ENCODE data around the gene TMEM245.

The TMEM245 gene

DNA sequence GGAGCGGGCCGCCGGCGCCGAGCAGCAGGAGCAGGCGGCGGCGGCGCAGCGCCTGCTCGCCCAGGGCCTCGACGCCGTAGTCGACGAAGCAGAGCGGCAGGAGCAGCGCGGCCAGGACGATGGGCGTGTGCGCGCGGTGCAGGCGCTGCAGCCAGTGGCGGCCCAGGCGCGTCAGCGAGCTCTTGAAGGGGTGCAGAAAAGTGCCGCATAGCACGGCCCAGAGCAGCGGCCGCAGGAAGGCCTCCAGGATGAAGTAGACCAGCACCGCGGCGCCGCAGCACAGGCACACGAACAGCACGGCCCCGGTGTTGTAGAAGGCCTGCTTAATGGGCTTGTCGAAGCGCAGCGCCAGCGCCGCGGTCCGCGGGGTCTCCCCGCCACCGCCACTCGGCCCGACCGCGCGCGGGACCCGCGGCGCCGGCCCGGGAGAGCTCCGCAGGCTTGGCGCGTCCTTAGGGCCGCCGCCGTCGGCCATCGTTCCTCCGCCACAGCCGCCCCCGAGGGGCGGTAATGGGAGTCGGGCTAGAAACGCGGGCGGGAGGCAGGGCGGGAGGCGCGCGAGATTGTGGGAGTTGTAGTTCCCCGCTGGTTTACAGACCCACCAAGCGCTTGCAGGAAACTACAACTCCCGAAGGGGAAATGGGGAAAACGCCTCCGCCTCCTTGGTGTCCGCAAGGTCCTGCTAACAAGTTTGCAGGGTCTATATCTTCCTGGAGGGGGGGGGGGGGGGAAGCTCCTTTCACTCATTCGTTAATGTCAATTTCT lies at the start of gene TMEM245:
Gene TMEM245, minus strand, starts transcription at position 509 of the 765 bp plus-strand sequence. Its CDS starts 34 bp downstream, at position 475.
- DNase-seq = peak; percentile 93

- DNase-seq = no peak
Measured at GRCh38 chr9:109168170-109168569, 48.4 kb upstream of the TMEM245 start.

DNA sequence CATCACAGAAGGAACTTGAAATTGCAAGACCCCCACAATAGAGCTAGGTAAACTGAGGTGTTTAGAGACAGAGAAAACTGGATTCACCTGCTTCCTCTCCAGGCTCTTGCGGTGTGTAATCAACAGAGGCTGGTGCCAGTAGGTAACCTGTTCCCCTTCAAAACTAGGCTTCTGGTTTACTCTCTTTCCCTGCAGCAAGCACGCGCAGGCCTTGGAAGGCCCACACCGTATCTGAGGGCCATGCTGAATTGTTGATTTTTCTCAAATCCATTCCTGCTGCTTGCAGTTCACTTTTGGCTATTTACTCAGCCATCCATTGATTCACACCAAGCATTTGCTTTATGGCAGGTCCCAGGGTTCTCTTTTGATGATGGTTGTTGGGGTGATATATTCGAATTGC lies 48.0 kb upstream of the TMEM245 start:
- no peak for DNase-seq

- no peak for DNase-seq
Measured at GRCh38 chr9:109166771-109167601, 47.2 kb upstream of the TMEM245 start, which contains the start of gene FRRS1L. Gene FRRS1L, minus strand, starts transcription at chr9:109167249. Its CDS starts 111 bp downstream, at chr9:109167138.

- DNase-seq = no peak
Measured at GRCh38 chr9:109166171-109166770, 46.5 kb upstream of the TMEM245 start.

GRCh38 chr9:109164042-109164441 lies 44.3 kb upstream of the TMEM245 start:
- DNase-seq = peak; percentile 29

GRCh38 chr9:109163194-109163593 lies 43.4 kb upstream of the TMEM245 start:
- no peak for DNase-seq

GRCh38 chr9:109162677-109163076 lies 42.9 kb upstream of the TMEM245 start:
- no peak for DNase-seq

DNA sequence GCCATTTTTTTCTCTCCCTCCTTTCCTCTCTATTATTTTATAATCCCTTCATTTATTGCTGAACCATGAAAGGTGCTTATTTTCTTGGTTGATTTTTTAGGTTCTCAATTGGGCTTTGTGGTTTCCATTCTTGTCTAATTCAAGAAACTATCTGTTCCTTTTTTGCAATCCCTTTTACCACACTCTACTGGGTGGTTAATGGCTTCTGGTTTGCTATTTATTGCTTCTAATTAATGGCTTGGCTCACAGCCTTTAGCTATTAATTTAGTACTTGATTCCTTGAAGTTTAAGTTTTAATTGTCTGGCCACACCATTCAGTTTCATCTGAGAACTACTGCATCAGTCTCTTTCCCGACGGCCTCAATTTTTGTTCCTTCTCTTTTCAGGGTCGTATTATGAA lies 41.7 kb upstream of the TMEM245 start:
- no peak for DNase-seq

DNA sequence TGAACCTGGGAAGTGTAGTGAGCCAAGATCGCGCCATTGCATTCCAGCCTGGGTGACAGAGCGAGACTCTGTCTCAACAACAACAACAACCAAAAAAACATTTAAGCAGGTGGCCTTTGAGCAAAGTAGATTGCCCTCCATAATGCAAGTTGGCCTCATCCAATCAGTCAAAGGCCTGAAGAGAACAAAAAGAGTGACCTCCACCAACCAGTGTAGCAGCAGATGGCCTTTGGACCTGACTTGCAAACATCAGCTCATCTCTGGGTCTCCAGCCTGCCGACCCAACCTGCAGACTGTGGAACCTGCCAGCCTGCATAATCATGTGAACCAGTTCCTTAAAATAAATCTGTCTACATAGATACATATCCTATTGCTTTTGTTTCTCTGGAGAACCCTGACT lies 39.8 kb upstream of the TMEM245 start:
- DNase-seq = no peak

DNA sequence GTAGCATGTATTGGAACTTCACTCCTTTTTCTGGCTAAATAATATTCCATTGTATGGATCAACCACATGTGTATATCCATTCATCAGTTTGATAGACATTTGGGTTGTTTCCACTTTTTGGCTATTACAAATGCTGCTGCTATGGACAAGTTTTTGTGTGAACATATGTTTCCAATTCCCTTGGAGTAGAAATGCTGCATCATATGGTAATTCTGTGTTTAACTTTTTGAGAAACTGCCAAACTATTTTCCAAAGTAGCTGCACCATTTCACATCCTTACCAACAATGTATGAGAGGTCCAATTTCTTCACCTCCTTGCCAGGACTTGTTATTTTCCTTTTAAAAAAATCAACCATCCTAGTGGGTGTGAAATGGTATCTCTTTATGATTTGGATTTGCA lies 38.9 kb upstream of the TMEM245 start:
- DNase-seq = no peak

- DNase-seq = no peak
Measured at GRCh38 chr9:109156708-109157107, 37.0 kb upstream of the TMEM245 start.

- DNase-seq = no peak
Measured at GRCh38 chr9:109150925-109151545, 31.3 kb upstream of the TMEM245 start.

GRCh38 chr9:109149722-109150121 lies 30.0 kb upstream of the TMEM245 start:
- DNase-seq = no peak

- DNase-seq = no peak
Measured at GRCh38 chr9:109149089-109149488, 29.3 kb upstream of the TMEM245 start.

- no peak for DNase-seq
Measured at GRCh38 chr9:109145051-109145450, 25.3 kb upstream of the TMEM245 start.

GRCh38 chr9:109143881-109144562 lies 24.3 kb upstream of the TMEM245 start:
- DNase-seq = peak; percentile 58

DNA sequence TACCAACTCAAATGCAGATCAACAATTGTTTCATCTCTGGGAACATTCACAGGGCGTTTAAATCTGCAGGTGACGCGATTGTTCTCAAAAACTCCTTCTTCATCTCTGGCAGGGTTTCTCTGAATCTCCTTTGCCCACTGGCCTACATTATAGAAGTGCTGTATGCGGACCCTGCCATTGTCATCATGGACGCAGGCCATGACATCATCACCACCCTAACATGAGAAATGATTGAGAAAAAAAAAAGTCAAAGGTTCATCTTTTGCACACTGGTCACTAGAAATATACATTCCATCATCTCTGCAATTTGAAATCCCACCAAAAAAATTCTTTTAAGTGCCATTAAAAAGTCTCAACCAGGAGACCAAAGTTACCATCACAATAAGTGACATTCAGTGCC lies 21.6 kb upstream of the TMEM245 start:
- DNase-seq = no peak

GRCh38 chr9:109139851-109140250 lies 20.1 kb upstream of the TMEM245 start:
- no peak for DNase-seq

GRCh38 chr9:109138421-109138820 lies 18.7 kb upstream of the TMEM245 start:
- no peak for DNase-seq

GRCh38 chr9:109134167-109134578 lies 14.4 kb upstream of the TMEM245 start:
- DNase-seq = no peak

DNA sequence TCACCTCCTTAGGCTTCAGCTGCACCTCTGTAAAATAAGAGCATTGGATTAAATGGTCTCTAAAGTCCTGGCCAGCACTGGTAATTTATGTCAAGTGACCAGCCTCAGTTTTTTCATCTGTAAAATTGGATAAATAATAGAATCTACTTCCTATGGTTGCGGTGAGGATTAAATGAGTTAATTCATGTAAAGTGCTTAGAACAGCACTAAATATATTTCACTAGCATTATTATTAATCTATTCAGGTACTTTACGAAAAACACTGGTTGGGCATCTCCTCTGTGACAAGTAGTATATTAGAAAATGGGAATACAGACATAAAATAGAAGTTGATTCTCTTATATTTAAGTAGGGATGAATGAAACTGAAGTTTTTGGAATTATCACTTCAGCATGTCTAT lies 13.8 kb upstream of the TMEM245 start:
- no peak for DNase-seq

All from RPMI8226 (cell line).